CD4-positive, alpha-beta T cell (primary cell): ENCODE data around the gene GPC5. TPM values are rescaled to one million over a fixed set of nuclear protein-coding genes. Genes with fewer than 3 reads are reported as not detected.

Source experiments
- ATAC-seq: fragments of 200-7000 bp; cut with Tn5 transposase; one replicate; pipeline ENCODE4 v1.10.0; 2022; ENCODE audit warnings: mild to moderate bottlenecking; ENCODE audit not compliant: poor library complexity
- CTCF ChIA-PET: fragments of 350-600 bp; sonication (Branson Sonifier 250); formaldehyde crosslinking; loops from one replicate; lab custom pipeline; 2021; ENCODE audit warnings: antibody characterized with exemption, inconsistent platforms; lab: Charles Lee
- POLR2A ChIA-PET: fragments of 350-600 bp; sonication (Branson Sonifier 250); formaldehyde crosslinking; loops from one replicate; lab custom pipeline; 2021; ENCODE audit warnings: antibody characterized with exemption, inconsistent platforms; lab: Charles Lee
- DNase-seq, 14 experiments: peaks; one replicate each; pipeline ENCODE4 v3.0.0-alpha.2; 2013 to 2020; ENCODE audit warnings: mixed read lengths in 2 of 14
- H3K27ac ChIP-seq, 2 donors: one replicate each; pipeline versions ENCODE4 v1.5.1 to v1.7.0; 2013; ENCODE audit warnings: low read length in 2 of 2, low read depth in 1 of 2, mild to moderate bottlenecking in 1 of 2
- H3K27me3 ChIP-seq, 2 experiments: 1 replicate in 1 of 2; 2 replicates in 1 of 2; pipeline versions ENCODE4 v1.6.1 to v1.7.0; 2013; ENCODE audit warnings: low read length in 2 of 2, control low read depth in 1 of 2, mild to moderate bottlenecking in 1 of 2, moderate library complexity in 1 of 2; ENCODE audit not compliant: insufficient read depth in 2 of 2, control insufficient read depth in 1 of 2
- H3K36me3 ChIP-seq: one replicate; pipeline ENCODE4 v1.6.1; 2013; ENCODE audit warnings: low read length, control low read depth; ENCODE audit not compliant: insufficient read depth
- H3K4me1 ChIP-seq: one replicate; pipeline ENCODE4 v1.6.1; 2013; ENCODE audit warnings: low read length, control low read depth; ENCODE audit not compliant: insufficient read depth
- H3K4me3 ChIP-seq: one replicate; pipeline ENCODE4 v1.5.1; 2013; ENCODE audit warnings: mild to moderate bottlenecking, low read length, moderate library complexity
- H3K9me3 ChIP-seq, 2 experiments: 1 replicate in 1 of 2; 2 replicates in 1 of 2; pipeline versions ENCODE4 v1.6.1 to v1.7.0; 2013; ENCODE audit warnings: low read length in 2 of 2, mild to moderate bottlenecking in 2 of 2, control low read depth in 1 of 2, moderate library complexity in 1 of 2; ENCODE audit not compliant: control insufficient read depth in 1 of 2, insufficient read depth in 1 of 2
- H3K27ac Mint-ChIP-seq: one replicate; pipeline ENCODE4 v1.8.0; 2020; ENCODE audit warnings: mixed read lengths
- H3K27me3 Mint-ChIP-seq: one replicate; pipeline ENCODE4 v1.8.0; 2021; ENCODE audit warnings: mixed read lengths
- H3K36me3 Mint-ChIP-seq: one replicate; pipeline ENCODE4 v1.8.0; 2021; ENCODE audit warnings: low read depth, mixed read lengths
- H3K4me1 Mint-ChIP-seq: one replicate; pipeline ENCODE4 v1.8.0; 2021; ENCODE audit warnings: low read depth, mixed read lengths
- H3K4me3 Mint-ChIP-seq: one replicate; pipeline ENCODE4 v1.8.0; 2020; ENCODE audit warnings: mild to moderate bottlenecking, mixed read lengths
- H3K9me3 Mint-ChIP-seq: one replicate; pipeline ENCODE4 v1.8.0; 2020; ENCODE audit warnings: mixed read lengths
- CTCF ChIP-seq: fragments of 200-600 bp; IDR thresholded peaks from one replicate; pipeline ENCODE4 v1.8.0; 2022; ENCODE audit warnings: antibody characterized with exemption, mild to moderate bottlenecking
- intact Hi-C, 2 experiments: fragments of 100-400 bp; cut with DNase I in 1 of 2; cut with micrococcal nuclease in 1 of 2; formaldehyde crosslinking; loops; one replicate each; pipeline versions ENCODE4 v1.15.1 to v1.9.0; 2023 to 2025; cut with DNase I, micrococcal nuclease
- total RNA-seq, 174 experiments: library from RNA in 2 of 174; stranded (reverse) in 2 of 174; gene quantifications; one replicate each; pipeline ENCODE4 v1.2.3 and lab custom pipeline; 2021 to 2026

The GPC5 gene
- total RNA-seq, 2 experiments from 2014 or later, result not detected

GRCh38 chr13:91567485-91568207 lies 169.2 kb downstream of the GPC5 start:
- Mint-ChIP-seq H3K9me3 (no peaks in the 10 kb centered on the region), H3K27ac (no peak overlapping the region), H3K27me3 (peaks cover 5% of the 10 kb centered on the region), H3K4me3 (no peak overlapping the region), H3K4me1 (no peaks in the 10 kb centered on the region), H3K36me3 (no peaks in the 10 kb centered on the region)
- ChIA-PET CTCF (no interaction called here), POLR2A (no interaction called here)
- no peaks in the 10 kb centered on the region for H3K27me3 ChIP-seq
- no peaks in the 10 kb centered on the region for H3K36me3 ChIP-seq
- no peak overlapping the region for H3K27ac ChIP-seq
- no peak for TF ChIP-seq CTCF
- DNase-seq, result no peak
- H3K4me3 ChIP-seq, result no peak overlapping the region
- H3K9me3 ChIP-seq, result no peaks in the 10 kb centered on the region
- ATAC-seq, result no peak
- intact Hi-C loops, result no loop called here
- H3K4me1 ChIP-seq, result no peaks in the 10 kb centered on the region

- Mint-ChIP-seq H3K36me3 (no peaks in the 10 kb centered on the region), H3K4me3 (no peak overlapping the region), H3K27ac (no peak overlapping the region), H3K9me3 (no peaks in the 10 kb centered on the region), H3K27me3 (peaks cover 5% of the 10 kb centered on the region), H3K4me1 (no peaks in the 10 kb centered on the region)
- ATAC-seq (no peak), DNase-seq (no peak)
- no peaks in the 10 kb centered on the region for H3K9me3 ChIP-seq
- H3K36me3 ChIP-seq, result no peaks in the 10 kb centered on the region
- TF ChIP-seq CTCF, result no peak
- POLR2A ChIA-PET, result no interaction called here
- CTCF ChIA-PET, result no interaction called here
- H3K4me1 ChIP-seq, result no peaks in the 10 kb centered on the region
- H3K4me3 ChIP-seq, result no peak overlapping the region
- intact Hi-C loops, result no loop called here
- H3K27ac ChIP-seq, result no peak overlapping the region
- H3K27me3 ChIP-seq, result no peaks in the 10 kb centered on the region
These were observed 173.3 kb downstream of the GPC5 start for GRCh38 chr13:91571681-91572080.

- no peaks in the 10 kb centered on the region for H3K4me1 ChIP-seq
- no peak for DNase-seq
- ChIA-PET CTCF (no interaction called here), POLR2A (no interaction called here)
- Mint-ChIP-seq H3K9me3 (no peaks in the 10 kb centered on the region), H3K27me3 (no peaks in the 10 kb centered on the region), H3K4me3 (no peak overlapping the region), H3K36me3 (no peaks in the 10 kb centered on the region), H3K4me1 (no peaks in the 10 kb centered on the region), H3K27ac (no peak overlapping the region)
- no peaks in the 10 kb centered on the region for H3K9me3 ChIP-seq
- H3K36me3 ChIP-seq, result no peaks in the 10 kb centered on the region
- no peak overlapping the region for H3K4me3 ChIP-seq
- intact Hi-C loops, result no loop called here
- TF ChIP-seq CTCF, result no peak
- no peak for ATAC-seq
- no peaks in the 10 kb centered on the region for H3K27me3 ChIP-seq
- H3K27ac ChIP-seq, result no peak overlapping the region
These were observed 174.0 kb downstream of the GPC5 start for GRCh38 chr13:91572439-91572838.
